ENCODE results near the gene ZNF407.

The ZNF407 gene

GRCh38 chr18:75087119-75088020 lies 489.7 kb downstream of the ZNF407 start:
- no peak overlapping the region for H3K9ac ChIP-seq (ENCODE audit: low read length)
- H2BK5ac ChIP-seq (ENCODE audit: low read length), result no peak overlapping the region
- no peak overlapping the region for H3K27ac ChIP-seq (ENCODE audit: low read depth, low read length)
- no peak overlapping the region for H3K4me2 ChIP-seq (ENCODE audit: low read length)
- H4K5ac ChIP-seq (ENCODE audit: low read length), result no peak overlapping the region
- H3K23ac ChIP-seq (ENCODE audit: low read length), result no peak overlapping the region
- no peaks in the 10 kb centered on the region for H3K79me1 ChIP-seq (ENCODE audit: low read length)
- no peak overlapping the region for H2BK120ac ChIP-seq (ENCODE audit: low read depth, low read length)
- no peak overlapping the region for H2BK15ac ChIP-seq (replicated peaks; ENCODE audit: low read depth)
- H3K4me1 ChIP-seq (ENCODE audit: control insufficient read depth, low read depth, low read length), result no peaks in the 10 kb centered on the region
- no peak overlapping the region for H2AK5ac ChIP-seq (ENCODE audit: low read length)
- no peak overlapping the region for H4K8ac ChIP-seq (ENCODE audit: low read depth, low read length)
- no peaks in the 10 kb centered on the region for H3K27me3 ChIP-seq (ENCODE audit: insufficient read depth, low read length, poor library complexity)
- H3K79me2 ChIP-seq (ENCODE audit: control insufficient read depth, insufficient read depth, low read length), result no peaks in the 10 kb centered on the region
- no peaks in the 10 kb centered on the region for H3K36me3 ChIP-seq (ENCODE audit: control insufficient read depth, insufficient read depth, low read length)
- DNase-seq, result no peak
- no peak overlapping the region for H3K4me3 ChIP-seq (ENCODE audit: low read length)
- H3K56ac ChIP-seq (ENCODE audit: low read length), result no peak overlapping the region
- no peak overlapping the region for H3K4ac ChIP-seq (ENCODE audit: low read depth, low read length)
- H3K18ac ChIP-seq (ENCODE audit: low read length), result no peak overlapping the region
- no CpG with 5 or more reads among the region's 43 CpGs for WGBS (ENCODE audit: extremely low coverage, insufficient coverage, low lambda C conversion rate)

DNA sequence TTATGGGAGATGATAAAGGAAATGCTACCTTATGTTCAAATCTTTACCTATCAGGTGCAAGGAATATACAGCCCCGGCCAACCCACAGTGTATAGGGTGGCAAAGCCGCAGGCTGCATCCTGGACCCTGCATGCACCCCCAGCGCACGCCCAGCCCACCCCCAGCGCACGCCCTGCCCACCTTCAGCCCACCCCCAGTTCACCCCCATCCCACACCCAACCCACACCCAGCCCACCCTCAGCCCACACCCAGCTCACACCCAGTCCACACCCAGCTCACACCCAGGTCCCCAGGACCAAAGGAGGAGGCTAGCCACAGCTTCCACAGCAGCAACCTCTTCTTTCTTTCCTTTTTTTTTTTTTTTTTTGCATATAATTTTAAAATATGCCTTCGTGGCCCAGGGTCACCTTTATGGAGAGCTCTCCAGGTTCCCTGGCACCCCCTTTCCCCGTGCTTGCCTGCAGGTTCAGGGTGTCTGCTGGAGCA lies 490.4 kb downstream of the ZNF407 start:
- no peak overlapping the region for H3K4me2 ChIP-seq (ENCODE audit: low read length)
- no peak overlapping the region for H3K56ac ChIP-seq (ENCODE audit: low read length)
- no CpG with 5 or more reads among the region's 8 CpGs for WGBS (ENCODE audit: extremely low coverage, insufficient coverage, low lambda C conversion rate)

DNA sequence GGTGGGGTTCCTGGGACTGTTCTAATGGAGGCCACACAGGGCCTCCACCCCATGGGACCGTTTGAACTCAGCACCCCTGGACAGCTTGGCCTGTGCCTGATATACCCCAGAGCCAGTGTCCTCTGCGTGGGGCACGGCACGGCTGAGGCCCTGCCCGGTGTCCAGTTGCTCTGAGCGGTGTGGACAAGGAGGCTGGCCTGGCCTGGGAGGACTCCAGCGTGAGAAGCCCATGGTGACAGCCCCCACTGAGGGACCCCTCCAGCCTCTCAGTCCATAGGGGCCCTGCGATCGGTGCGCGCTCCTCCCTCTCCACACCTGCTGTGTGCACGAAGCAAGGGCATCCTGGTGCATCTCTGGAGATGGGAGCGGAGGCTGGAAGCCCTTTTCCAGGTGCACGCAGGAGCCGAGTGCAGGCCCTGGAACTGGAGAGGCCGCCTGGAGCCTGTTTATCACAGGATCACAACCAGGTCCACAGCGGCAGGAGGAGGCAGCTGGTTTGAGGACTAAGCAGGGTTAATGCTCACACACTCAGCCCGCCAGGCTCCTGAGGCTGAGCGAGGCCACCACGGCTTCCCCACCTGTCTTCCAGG lies 491.0 kb downstream of the ZNF407 start:
- H3K27ac ChIP-seq (ENCODE audit: low read depth, low read length), result no peak overlapping the region
- no peaks in the 10 kb centered on the region for H3K79me1 ChIP-seq (ENCODE audit: low read length)
- no peak overlapping the region for H2AK5ac ChIP-seq (ENCODE audit: low read length)
- H3K18ac ChIP-seq (ENCODE audit: low read length), result no peak overlapping the region
- no peak overlapping the region for H3K4me2 ChIP-seq (ENCODE audit: low read length)
- no peaks in the 10 kb centered on the region for H3K36me3 ChIP-seq (ENCODE audit: control insufficient read depth, insufficient read depth, low read length)
- no peak overlapping the region for H3K4ac ChIP-seq (ENCODE audit: low read depth, low read length)
- no peak for DNase-seq
- no peaks in the 10 kb centered on the region for H3K4me1 ChIP-seq (ENCODE audit: control insufficient read depth, low read depth, low read length)
- no peak overlapping the region for H2BK120ac ChIP-seq (ENCODE audit: low read depth, low read length)
- H2BK15ac ChIP-seq (replicated peaks; ENCODE audit: low read depth), result no peak overlapping the region
- H3K79me2 ChIP-seq (ENCODE audit: control insufficient read depth, insufficient read depth, low read length), result no peaks in the 10 kb centered on the region
- no peaks in the 10 kb centered on the region for H3K27me3 ChIP-seq (ENCODE audit: insufficient read depth, low read length, poor library complexity)
- H3K23ac ChIP-seq (ENCODE audit: low read length), result no peak overlapping the region
- no peak overlapping the region for H2BK5ac ChIP-seq (ENCODE audit: low read length)
- no peak overlapping the region for H4K5ac ChIP-seq (ENCODE audit: low read length)
- no peak overlapping the region for H4K8ac ChIP-seq (ENCODE audit: low read depth, low read length)
- no peak overlapping the region for H3K56ac ChIP-seq (ENCODE audit: low read length)
- no peak overlapping the region for H3K4me3 ChIP-seq (ENCODE audit: low read length)
- WGBS (ENCODE audit: extremely low coverage, insufficient coverage, low lambda C conversion rate), result no CpG with 5 or more reads among the region's 20 CpGs
- no peak overlapping the region for H3K9ac ChIP-seq (ENCODE audit: low read length)

More for the DNA sequence above, 490.4 kb downstream of the ZNF407 start:
- H3K9ac ChIP-seq (ENCODE audit: low read length), result no peak overlapping the region
- H2BK15ac ChIP-seq (replicated peaks; ENCODE audit: low read depth), result no peak overlapping the region
- no peak overlapping the region for H3K27ac ChIP-seq (ENCODE audit: low read depth, low read length)
- H3K18ac ChIP-seq (ENCODE audit: low read length), result no peak overlapping the region
- H3K79me2 ChIP-seq (ENCODE audit: control insufficient read depth, insufficient read depth, low read length), result no peaks in the 10 kb centered on the region
- no peak overlapping the region for H2AK5ac ChIP-seq (ENCODE audit: low read length)
- no peaks in the 10 kb centered on the region for H3K36me3 ChIP-seq (ENCODE audit: control insufficient read depth, insufficient read depth, low read length)
- no peak overlapping the region for H2BK5ac ChIP-seq (ENCODE audit: low read length)
- no peaks in the 10 kb centered on the region for H3K79me1 ChIP-seq (ENCODE audit: low read length)
- no peaks in the 10 kb centered on the region for H3K27me3 ChIP-seq (ENCODE audit: insufficient read depth, low read length, poor library complexity)
- H3K4me3 ChIP-seq (ENCODE audit: low read length), result no peak overlapping the region
- no peak overlapping the region for H3K23ac ChIP-seq (ENCODE audit: low read length)
- no peaks in the 10 kb centered on the region for H3K4me1 ChIP-seq (ENCODE audit: control insufficient read depth, low read depth, low read length)
- DNase-seq, result no peak
- no peak overlapping the region for H4K5ac ChIP-seq (ENCODE audit: low read length)
- no peak overlapping the region for H3K4ac ChIP-seq (ENCODE audit: low read depth, low read length)
- H2BK120ac ChIP-seq (ENCODE audit: low read depth, low read length), result no peak overlapping the region
- no peak overlapping the region for H4K8ac ChIP-seq (ENCODE audit: low read depth, low read length)

GRCh38 chr18:75089748-75090327 lies 492.2 kb downstream of the ZNF407 start:
- Histone ChIP-seq H3K79me1 (ENCODE audit: low read length) (no peaks in the 10 kb centered on the region), H4K8ac (ENCODE audit: low read depth, low read length) (no peak overlapping the region), H3K56ac (ENCODE audit: low read length) (no peak overlapping the region), H3K18ac (ENCODE audit: low read length) (no peak overlapping the region), H3K79me2 (ENCODE audit: control insufficient read depth, insufficient read depth, low read length) (no peaks in the 10 kb centered on the region), H3K4me3 (ENCODE audit: low read length) (no peak overlapping the region), H4K5ac (ENCODE audit: low read length) (no peak overlapping the region), H3K4ac (ENCODE audit: low read depth, low read length) (no peak overlapping the region), H2BK15ac (replicated peaks; ENCODE audit: low read depth) (no peak overlapping the region), H3K27me3 (ENCODE audit: insufficient read depth, low read length, poor library complexity) (no peaks in the 10 kb centered on the region), H3K9ac (ENCODE audit: low read length) (no peak overlapping the region), H3K36me3 (ENCODE audit: control insufficient read depth, insufficient read depth, low read length) (no peaks in the 10 kb centered on the region), H3K4me1 (ENCODE audit: control insufficient read depth, low read depth, low read length) (no peaks in the 10 kb centered on the region), H2BK5ac (ENCODE audit: low read length) (no peak overlapping the region), H3K4me2 (ENCODE audit: low read length) (no peak overlapping the region), H3K23ac (ENCODE audit: low read length) (no peak overlapping the region), H3K27ac (ENCODE audit: low read depth, low read length) (no peak overlapping the region), H2AK5ac (ENCODE audit: low read length) (no peak overlapping the region), H2BK120ac (ENCODE audit: low read depth, low read length) (no peak overlapping the region)
- WGBS (ENCODE audit: extremely low coverage, insufficient coverage, low lambda C conversion rate), result no CpG with 5 or more reads among the region's 31 CpGs
- DNase-seq, result no peak

DNA sequence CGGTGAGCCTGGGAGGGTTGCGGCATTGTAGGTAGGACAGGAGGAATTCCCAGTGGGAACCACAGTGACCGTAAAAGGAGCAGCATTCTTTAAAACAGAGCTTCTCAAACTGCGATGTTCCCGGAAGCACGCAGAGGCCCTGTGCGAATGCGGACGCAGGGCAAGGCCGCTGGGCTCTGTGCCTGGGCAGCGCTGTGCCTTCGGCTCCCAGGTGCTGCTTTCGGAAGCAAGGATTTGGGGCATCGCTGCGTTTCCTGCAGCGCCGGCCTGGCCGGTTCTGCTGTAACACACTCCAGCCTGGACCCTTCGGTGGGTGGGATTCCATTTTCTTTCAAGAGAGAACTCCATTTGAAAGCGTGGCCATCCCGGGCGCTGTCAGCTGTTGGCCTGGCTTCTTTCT lies 492.7 kb downstream of the ZNF407 start:
- H3K4ac ChIP-seq (ENCODE audit: low read depth, low read length), result no peak overlapping the region
- no peak for DNase-seq
- H3K56ac ChIP-seq (ENCODE audit: low read length), result no peak overlapping the region
- no peak overlapping the region for H3K9ac ChIP-seq (ENCODE audit: low read length)
- no peak overlapping the region for H3K23ac ChIP-seq (ENCODE audit: low read length)
- H2BK120ac ChIP-seq (ENCODE audit: low read depth, low read length), result no peak overlapping the region
- H3K27ac ChIP-seq (ENCODE audit: low read depth, low read length), result no peak overlapping the region
- H3K18ac ChIP-seq (ENCODE audit: low read length), result no peak overlapping the region
- no peak overlapping the region for H2BK15ac ChIP-seq (replicated peaks; ENCODE audit: low read depth)
- no peak overlapping the region for H4K5ac ChIP-seq (ENCODE audit: low read length)
- H2AK5ac ChIP-seq (ENCODE audit: low read length), result no peak overlapping the region
- no CpG with 5 or more reads among the region's 22 CpGs for WGBS (ENCODE audit: extremely low coverage, insufficient coverage, low lambda C conversion rate)
- H3K27me3 ChIP-seq (ENCODE audit: insufficient read depth, low read length, poor library complexity), result no peaks in the 10 kb centered on the region
- H3K79me2 ChIP-seq (ENCODE audit: control insufficient read depth, insufficient read depth, low read length), result no peaks in the 10 kb centered on the region
- H3K36me3 ChIP-seq (ENCODE audit: control insufficient read depth, insufficient read depth, low read length), result no peaks in the 10 kb centered on the region
- no peak overlapping the region for H3K4me2 ChIP-seq (ENCODE audit: low read length)
- no peaks in the 10 kb centered on the region for H3K79me1 ChIP-seq (ENCODE audit: low read length)
- H3K4me3 ChIP-seq (ENCODE audit: low read length), result no peak overlapping the region
- H2BK5ac ChIP-seq (ENCODE audit: low read length), result no peak overlapping the region
- no peaks in the 10 kb centered on the region for H3K4me1 ChIP-seq (ENCODE audit: control insufficient read depth, low read depth, low read length)
- no peak overlapping the region for H4K8ac ChIP-seq (ENCODE audit: low read depth, low read length)
